Fibroblast of lung (primary cell): Measurements from ENCODE around the gene HIP1R. TPM values are rescaled to one million over a fixed set of nuclear protein-coding genes. Genes with fewer than 3 reads are reported as not detected.

Experiments
- DNase-seq, 2 donors: peaks; one replicate each; pipeline versions ENCODE4 v3.0.0 to v3.0.0-alpha.2; 2010; ENCODE audit warnings: low read depth in 2 of 2
- H2AFZ ChIP-seq: 2 replicates; pipeline ENCODE4 v1.5.1; 2012; ENCODE audit warnings: low read length, control low read depth, inconsistent platforms
- H3K27ac ChIP-seq: 2 replicates; pipeline ENCODE4 v1.5.1; 2011; ENCODE audit warnings: low read length, control low read depth; ENCODE audit not compliant: insufficient read depth
- H3K27me3 ChIP-seq: 2 replicates; pipeline ENCODE4 v1.5.1; 2011; ENCODE audit warnings: mild to moderate bottlenecking, low read length; ENCODE audit not compliant: control insufficient read depth, insufficient read depth
- H3K36me3 ChIP-seq: 2 replicates; pipeline ENCODE4 v1.5.1; 2011; ENCODE audit warnings: low read length; ENCODE audit not compliant: control insufficient read depth, insufficient read depth
- H3K4me1 ChIP-seq: 2 replicates; pipeline ENCODE4 v1.5.1; 2011; ENCODE audit warnings: low read length; ENCODE audit not compliant: control insufficient read depth, insufficient read depth; ENCODE audit errors: extremely low read depth
- H3K4me2 ChIP-seq: 2 replicates; pipeline ENCODE4 v1.5.1; 2011; ENCODE audit warnings: low read length, control low read depth; ENCODE audit not compliant: insufficient read depth; ENCODE audit errors: extremely low read depth
- H3K4me3 ChIP-seq, 4 experiments: fragments of 200-600 bp in 1 of 4; sonication (generic) in 1 of 4; replicated peaks in 1 of 4; 2 replicates each; pipeline ENCODE4 v1.5.1; 2011 to 2016; ENCODE audit warnings: low read length in 4 of 4, low read depth in 3 of 4, mild to moderate bottlenecking in 3 of 4, control low read depth in 2 of 4, inconsistent platforms in 1 of 4, mixed read lengths in 1 of 4; ENCODE audit not compliant: insufficient read depth in 1 of 4; ENCODE audit errors: control extremely low read depth in 1 of 4
- H3K79me2 ChIP-seq: 2 replicates; pipeline ENCODE4 v1.5.1; 2012; ENCODE audit warnings: mild to moderate bottlenecking, low read length, inconsistent platforms; ENCODE audit not compliant: control insufficient read depth, insufficient read depth
- H3K9ac ChIP-seq: 2 replicates; pipeline ENCODE4 v1.5.1; 2011; ENCODE audit warnings: mild to moderate bottlenecking, low read length, control low read depth; ENCODE audit not compliant: insufficient read depth
- H3K9me3 ChIP-seq: 2 replicates; pipeline ENCODE4 v1.5.1; 2012; ENCODE audit warnings: low read depth, low read length; ENCODE audit not compliant: control insufficient read depth, insufficient read depth
- H4K20me1 ChIP-seq: 2 replicates; pipeline ENCODE4 v1.5.1; 2011; ENCODE audit warnings: low read length; ENCODE audit not compliant: control insufficient read depth, insufficient read depth; ENCODE audit errors: extremely low read depth
- CTCF ChIP-seq, 2 donors: IDR thresholded peaks in 1 of 2; conservative IDR thresholded peaks in 1 of 2; 1 replicate in 1 of 2; 2 replicates in 1 of 2; pipeline ENCODE4 v1.5.1; 2011 to 2012; ENCODE audit warnings: low read length in 2 of 2, control low read depth in 1 of 2, inconsistent platforms in 1 of 2, low read depth in 1 of 2, mild to moderate bottlenecking in 1 of 2
- EZH2 ChIP-seq: IDR thresholded peaks from 2 replicates; pipeline ENCODE4 v1.5.1; 2012; ENCODE audit warnings: low read length, control low read depth, mild to moderate bottlenecking; ENCODE audit errors: missing control alignments
- polyA plus RNA-seq, 2 donors: library from polyadenylated mRNA; depleted of rRNA in 1 of 2; stranded (reverse) in 1 of 2; unstranded in 1 of 2; fragments of >200 nt; gene quantifications; 2 replicates each; pipeline ENCODE4 v1.2.1, GENCODE V29; 2011 to 2012; ENCODE audit warnings: missing spikeins in 1 of 2
- total RNA-seq: library from RNA; depleted of rRNA; stranded (reverse); fragments of >200 nt; gene quantifications from 2 replicates; pipeline ENCODE4 v1.2.1, GENCODE V29; 2014

HIP1R gene
- total and polyA plus RNA-seq, 2 donors (not counting 1 experiment from before 2014, with no cell fraction given) = 3.4 to 21.3 TPM

GRCh38 chr12:122887819-122888212 is 52.6 kb downstream of the HIP1R start:
- Histone ChIP-seq H3K27me3 (no peaks in the 10 kb centered on the region), H3K4me3 (no peak overlapping the region), H3K9me3 (no peaks in the 10 kb centered on the region), H3K9ac (no peak overlapping the region), H4K20me1 (no peaks in the 10 kb centered on the region), H3K27ac (no peak overlapping the region), H3K36me3 (no peaks in the 10 kb centered on the region), H3K4me2 (no peak overlapping the region), H3K4me1 (peaks cover 21% of the 10 kb centered on the region), H2AFZ (no peak overlapping the region), H3K79me2 (peaks cover 86% of the 10 kb centered on the region)
- TF ChIP-seq CTCF (conservative IDR thresholded peaks at IDR 0.05 in 1 of 2, IDR thresholded peaks at IDR 0.05 in 1 of 2; ENCODE audit: low read depth in 1 of 2, low read length in 2 of 2) (no peak), EZH2 (no peak)
- no peak for DNase-seq

GRCh38 chr12:122888232-122888752 is 53.0 kb downstream of the HIP1R start:
- Histone ChIP-seq H3K4me2 (peak overlapping the region; percentile 44), H4K20me1 (no peaks in the 10 kb centered on the region), H3K4me3 (no peak overlapping the region), H3K36me3 (no peaks in the 10 kb centered on the region), H3K79me2 (peaks cover 86% of the 10 kb centered on the region), H3K4me1 (peaks cover 22% of the 10 kb centered on the region), H3K9ac (no peak overlapping the region), H2AFZ (no peak overlapping the region), H3K27ac (peak overlapping the region; percentile 73), H3K27me3 (no peaks in the 10 kb centered on the region), H3K9me3 (no peaks in the 10 kb centered on the region)
- peak; percentile 57 to 82 for DNase-seq
- TF ChIP-seq CTCF (conservative IDR thresholded peaks at IDR 0.05 in 1 of 2, IDR thresholded peaks at IDR 0.05 in 1 of 2; ENCODE audit: low read depth in 1 of 2, low read length in 2 of 2) (no peak), EZH2 (no peak)

- H4K20me1 ChIP-seq = no peaks in the 10 kb centered on the region
- no peak overlapping the region for H3K4me3 ChIP-seq
- H3K36me3 ChIP-seq = no peaks in the 10 kb centered on the region
- TF ChIP-seq CTCF (conservative IDR thresholded peaks at IDR 0.05 in 1 of 2, IDR thresholded peaks at IDR 0.05 in 1 of 2; ENCODE audit: low read depth in 1 of 2, low read length in 2 of 2) = no peak
- no peak for TF ChIP-seq EZH2
- H3K4me1 ChIP-seq = peaks cover 23% of the 10 kb centered on the region
- H3K27ac ChIP-seq = no peak overlapping the region
- no peaks in the 10 kb centered on the region for H3K27me3 ChIP-seq
- no peak overlapping the region for H2AFZ ChIP-seq
- no peak overlapping the region for H3K4me2 ChIP-seq
- peaks cover 88% of the 10 kb centered on the region for H3K79me2 ChIP-seq
- no peak for DNase-seq
- no peaks in the 10 kb centered on the region for H3K9me3 ChIP-seq
- H3K9ac ChIP-seq = no peak overlapping the region
Observed at GRCh38 chr12:122889761-122890520, 54.7 kb downstream of the HIP1R start.
